Activated T-helper 1 cell treated with anti-CD3 and anti-CD28 coated beads, Interleukin-12 subunit alpha, Interleukin-12 subunit beta, Interleukin-2, Interleukin-4 antibody, amounts not matched to agents 30 ng/mL and 10 ng/mL and 1 ng/mL, durations not matched to agents 14 hours and 24 hours and 36 hours (primary cell): ENCODE measurements around the gene AGPAT2. TPM values are rescaled to one million over a fixed set of nuclear protein-coding genes. Genes with fewer than 3 reads are reported as not detected.

ENCODE experiments used
- DNase-seq: peaks from one replicate; pipeline ENCODE4 v3.0.0; 2021; ENCODE audit warnings: low spot score
- H3K27ac Mint-ChIP-seq: one replicate; pipeline ENCODE4 v1.8.0; 2021; ENCODE audit warnings: mild to moderate bottlenecking, mixed read lengths
- H3K27me3 Mint-ChIP-seq: one replicate; pipeline ENCODE4 v1.8.0; 2022; ENCODE audit warnings: mild to moderate bottlenecking, moderate library complexity, mixed read lengths; ENCODE audit not compliant: insufficient read depth
- H3K36me3 Mint-ChIP-seq: one replicate; pipeline ENCODE4 v1.8.0; 2021; ENCODE audit warnings: low read depth, mixed read lengths
- H3K4me1 Mint-ChIP-seq: one replicate; pipeline ENCODE4 v1.8.0; 2021; ENCODE audit warnings: low read depth, mixed read lengths
- H3K4me3 Mint-ChIP-seq: one replicate; pipeline ENCODE4 v1.8.0; 2021; ENCODE audit warnings: mild to moderate bottlenecking, moderate library complexity, mixed read lengths
- H3K9me3 Mint-ChIP-seq: one replicate; pipeline ENCODE4 v1.8.0; 2021; ENCODE audit warnings: mixed read lengths
- intact Hi-C: fragments of 100-400 bp; cut with micrococcal nuclease; formaldehyde crosslinking; loops from one replicate; pipeline ENCODE4 v1.15.1; 2024
- total RNA-seq: library from RNA; stranded (reverse); gene quantifications from 2 replicates; pipeline ENCODE4 v1.2.3, GENCODE V29; 2022

Gene AGPAT2
- 24.7 and 25.0 TPM in 2 replicates for total RNA-seq

GRCh38 chr9:136686794-136687711, at the start of gene AGPAT2:
Gene AGPAT2 (minus strand): TSS chr9:136687457. CDS start chr9:136687357, 100 bp downstream.
- Mint-ChIP-seq H3K27me3 (peaks cover 3% of the 10 kb centered on the region), H3K36me3 (no peaks in the 10 kb centered on the region), H3K27ac (no peak within 1 kb of the TSS), H3K9me3 (no peaks in the 10 kb centered on the region), H3K4me3 (peak within 1 kb of the TSS; percentile 80), H3K4me1 (no peaks in the 10 kb centered on the region)
- DNase-seq: peak; percentile 40
- intact Hi-C loops: loop anchor here (1.0 to 2.0 kb wide), 3 partner anchors 42 to 204 kb away; partner anchors contain the start of gene SEC16A

GRCh38 chr9:136735812-136736480, 48.7 kb upstream of the AGPAT2 start:
- no peak overlapping the region for H3K27ac Mint-ChIP-seq
- no peaks in the 10 kb centered on the region for H3K9me3 Mint-ChIP-seq
- intact Hi-C loops: no loop called here
- no peak overlapping the region for H3K4me3 Mint-ChIP-seq
- H3K27me3 Mint-ChIP-seq: peaks cover 5% of the 10 kb centered on the region
- no peaks in the 10 kb centered on the region for H3K36me3 Mint-ChIP-seq
- DNase-seq: no peak
- peaks cover 8% of the 10 kb centered on the region for H3K4me1 Mint-ChIP-seq

- Mint-ChIP-seq H3K27me3 (peaks cover 2% of the 10 kb centered on the region), H3K27ac (no peak overlapping the region), H3K36me3 (no peaks in the 10 kb centered on the region), H3K4me1 (peaks cover 8% of the 10 kb centered on the region), H3K4me3 (no peak overlapping the region), H3K9me3 (no peaks in the 10 kb centered on the region)
- intact Hi-C loops: no loop called here
- no peak for DNase-seq
Measured at GRCh38 chr9:136734837-136735496, 47.7 kb upstream of the AGPAT2 start.

GRCh38 chr9:136733611-136734010, 46.4 kb upstream of the AGPAT2 start:
- no peak overlapping the region for H3K4me3 Mint-ChIP-seq
- H3K4me1 Mint-ChIP-seq: peaks cover 15% of the 10 kb centered on the region
- H3K9me3 Mint-ChIP-seq: no peaks in the 10 kb centered on the region
- DNase-seq: no peak
- peaks cover 6% of the 10 kb centered on the region for H3K27me3 Mint-ChIP-seq
- peak overlapping the region; percentile 40 for H3K27ac Mint-ChIP-seq
- no peaks in the 10 kb centered on the region for H3K36me3 Mint-ChIP-seq
- intact Hi-C loops: no loop called here

- intact Hi-C loops: no loop called here
- Mint-ChIP-seq H3K27ac (no peak overlapping the region), H3K36me3 (no peaks in the 10 kb centered on the region), H3K4me1 (peaks cover 15% of the 10 kb centered on the region), H3K27me3 (peaks cover 6% of the 10 kb centered on the region), H3K4me3 (no peak overlapping the region), H3K9me3 (no peaks in the 10 kb centered on the region)
- DNase-seq: no peak
Measured at GRCh38 chr9:136732444-136733178, 45.4 kb upstream of the AGPAT2 start.

- Mint-ChIP-seq H3K27me3 (peaks cover 4% of the 10 kb centered on the region), H3K27ac (peak overlapping the region; percentile 29), H3K9me3 (no peaks in the 10 kb centered on the region), H3K36me3 (peaks cover 16% of the 10 kb centered on the region), H3K4me3 (peak overlapping the region; percentile 65), H3K4me1 (peaks cover 27% of the 10 kb centered on the region)
- DNase-seq: no peak
- intact Hi-C loops: loop anchor here (2.0 to 5.0 kb wide), 2 partner anchors 43 to 117 kb away; partner anchors contain the start of genes AGPAT2 and PHPT1
Measured at GRCh38 chr9:136729926-136730325, 42.7 kb upstream of the AGPAT2 start.

- peaks cover 19% of the 10 kb centered on the region for H3K36me3 Mint-ChIP-seq
- H3K9me3 Mint-ChIP-seq: no peaks in the 10 kb centered on the region
- H3K4me1 Mint-ChIP-seq: peaks cover 27% of the 10 kb centered on the region
- H3K4me3 Mint-ChIP-seq: peak overlapping the region; percentile 65
- intact Hi-C loops: loop anchor here (2.0 to 5.0 kb wide), 2 partner anchors 42 to 118 kb away; partner anchors contain the start of genes AGPAT2 and PHPT1
- no peak for DNase-seq
- peaks cover 4% of the 10 kb centered on the region for H3K27me3 Mint-ChIP-seq
- H3K27ac Mint-ChIP-seq: peak overlapping the region; percentile 52
Measured at GRCh38 chr9:136729144-136729543, 41.9 kb upstream of the AGPAT2 start.

- intact Hi-C loops: loop anchor here (1.0 to 5.0 kb wide), 3 partner anchors 27 to 119 kb away; partner anchors contain the start of genes AGPAT2 and PHPT1
- Mint-ChIP-seq H3K36me3 (peaks cover 23% of the 10 kb centered on the region), H3K4me3 (peak overlapping the region; percentile 65), H3K27me3 (peaks cover 4% of the 10 kb centered on the region), H3K9me3 (no peaks in the 10 kb centered on the region), H3K4me1 (peaks cover 25% of the 10 kb centered on the region), H3K27ac (no peak overlapping the region)
- no peak for DNase-seq
Measured at GRCh38 chr9:136728548-136729123, 41.4 kb upstream of the AGPAT2 start.

GRCh38 chr9:136728080-136728547, 40.9 kb upstream of the AGPAT2 start:
- H3K27ac Mint-ChIP-seq: no peak overlapping the region
- peak; percentile 89 for DNase-seq
- peaks cover 4% of the 10 kb centered on the region for H3K27me3 Mint-ChIP-seq
- peaks cover 26% of the 10 kb centered on the region for H3K36me3 Mint-ChIP-seq
- H3K4me1 Mint-ChIP-seq: peaks cover 25% of the 10 kb centered on the region
- peak overlapping the region; percentile 57 for H3K4me3 Mint-ChIP-seq
- H3K9me3 Mint-ChIP-seq: no peaks in the 10 kb centered on the region
- intact Hi-C loops: loop anchor here (1.0 to 5.0 kb wide), 3 partner anchors 27 to 119 kb away; partner anchors contain the start of genes AGPAT2 and PHPT1

GRCh38 chr9:136726631-136727191, 39.5 kb upstream of the AGPAT2 start:
- Mint-ChIP-seq H3K4me1 (peaks cover 25% of the 10 kb centered on the region), H3K36me3 (peaks cover 26% of the 10 kb centered on the region), H3K27ac (peak overlapping the region; percentile 88), H3K9me3 (no peaks in the 10 kb centered on the region), H3K27me3 (peaks cover 4% of the 10 kb centered on the region), H3K4me3 (peak overlapping the region; percentile 98)
- peak; percentile 21 for DNase-seq
- intact Hi-C loops: loop anchor here (1.0 to 5.0 kb wide), 2 partner anchors 121 to 241 kb away; partner anchors contain the start of gene PHPT1

- intact Hi-C loops: loop anchor here (5.0 kb wide), 1 partner anchor 121 kb away; the partner anchor contains the start of gene PHPT1
- no peak for DNase-seq
- Mint-ChIP-seq H3K9me3 (no peaks in the 10 kb centered on the region), H3K27me3 (peaks cover 4% of the 10 kb centered on the region), H3K4me3 (peak overlapping the region; percentile 98), H3K4me1 (peaks cover 25% of the 10 kb centered on the region), H3K36me3 (peaks cover 28% of the 10 kb centered on the region), H3K27ac (peak overlapping the region; percentile 88)
Measured at GRCh38 chr9:136726118-136726517, 38.9 kb upstream of the AGPAT2 start.
